Naive thymus-derived CD8-positive, alpha-beta T cell (primary cell): ENCODE measurements around the gene BDKRB2. TPM values are rescaled to one million over a fixed set of nuclear protein-coding genes. Genes with fewer than 3 reads are reported as not detected.

Experiments used
- polyA plus RNA-seq, 3 donors: library from polyadenylated mRNA; unstranded; fragments of 300-500 nt; fragmentation: Illumina TruSeq; gene quantifications; one replicate each; pipeline ENCODE4 v1.2.3, GENCODE V29; 2021
- total RNA-seq, 8 experiments: library from RNA in 2 of 8; stranded (reverse) in 2 of 8; gene quantifications; one replicate each; pipeline ENCODE4 v1.2.3 and lab custom pipeline; 2021 to 2026

Gene BDKRB2
- total and polyA plus RNA-seq, 5 experiments from 2014 or later, result not detected

Other genes starting within 250 kb of the BDKRB2 start
- 1 to 10 TPM; 4.3 to 4.6 TPM for gene C14orf132, start 165.5 kb upstream of the BDKRB2 start, total RNA-seq
- gene C14orf132, start 165.5 kb upstream of the BDKRB2 start, polyA plus RNA-seq, result under 1 TPM in 2 of 3 donors, not detected in 1; 0.57 to 0.64 TPM
- not detected for gene BDKRB1, start 51.4 kb downstream of the BDKRB2 start, total RNA-seq
- gene BDKRB1, start 51.4 kb downstream of the BDKRB2 start, polyA plus RNA-seq, result not detected
- 10 to 100 TPM; 29.5 to 32.1 TPM for gene ATG2B, start 158.5 kb downstream of the BDKRB2 start, total RNA-seq
- gene ATG2B, start 158.5 kb downstream of the BDKRB2 start, polyA plus RNA-seq, result 1 to 10 TPM in 2 of 3 donors, under 1 TPM in 1; 0.96 to 2.0 (median 1.4) TPM
- 10 to 100 TPM; 18.1 to 20.1 TPM for gene GSKIP, start 158.7 kb downstream of the BDKRB2 start, total RNA-seq
- gene GSKIP, start 158.7 kb downstream of the BDKRB2 start, polyA plus RNA-seq, result 10 to 100 TPM; 15.6 to 26.9 (median 18.8) TPM
- gene AK7, start 187.3 kb downstream of the BDKRB2 start, total RNA-seq, result under 1 TPM in 1 of 2 experiments, not detected in 1; 0.21 TPM
- gene AK7, start 187.3 kb downstream of the BDKRB2 start, polyA plus RNA-seq, result under 1 TPM in 1 of 3 donors, not detected in 2; 0.75 TPM